ENCODE measurements around the gene MAPK14. TPM values are rescaled to one million over a fixed set of nuclear protein-coding genes. Genes with fewer than 3 reads are reported as not detected.

Gene MAPK14
- total RNA-seq, 1 donor from 2014 or later: 67.9 TPM

GRCh38 chr6:36138667-36139066 lies 111.1 kb downstream of the MAPK14 start:
- no peak for DNase-seq

GRCh38 chr6:36139431-36139830 lies 111.8 kb downstream of the MAPK14 start:
- peak; percentile 64 for DNase-seq

- peak; percentile 52 for DNase-seq
These were observed 112.5 kb downstream of the MAPK14 start for GRCh38 chr6:36139991-36140710.

GRCh38 chr6:36141091-36141490 lies 113.5 kb downstream of the MAPK14 start:
- no peak for DNase-seq

- no peak for DNase-seq
These were observed 114.4 kb downstream of the MAPK14 start for GRCh38 chr6:36141961-36142360.

GRCh38 chr6:36142971-36143838 lies 115.6 kb downstream of the MAPK14 start:
- DNase-seq: no peak

- no peak for DNase-seq
These were observed 117.9 kb downstream of the MAPK14 start for GRCh38 chr6:36145495-36145894.

- DNase-seq: no peak
These were observed 119.7 kb downstream of the MAPK14 start for GRCh38 chr6:36147294-36147693.

- no peak for DNase-seq
These were observed 121.9 kb downstream of the MAPK14 start for GRCh38 chr6:36149476-36149875.

- no peak for DNase-seq
These were observed 122.7 kb downstream of the MAPK14 start for GRCh38 chr6:36150283-36150682.

GRCh38 chr6:36154286-36154685 lies 126.7 kb downstream of the MAPK14 start:
- peak; percentile 31 for DNase-seq

GRCh38 chr6:36155662-36156061 lies 128.1 kb downstream of the MAPK14 start:
- no peak for DNase-seq

GRCh38 chr6:36160147-36160760 lies 132.6 kb downstream of the MAPK14 start:
- DNase-seq: no peak

Other genes starting within 250 kb of the MAPK14 start
- not detected for gene CLPSL1, start 246.8 kb upstream of the MAPK14 start, total RNA-seq
- gene CLPS, start 230.5 kb upstream of the MAPK14 start, total RNA-seq: not detected
- gene LHFPL5, start 222.5 kb upstream of the MAPK14 start, total RNA-seq: not detected
- 28.1 TPM for gene SRPK1, start 106.7 kb upstream of the MAPK14 start, total RNA-seq
- gene SLC26A8, start 3.2 kb upstream of the MAPK14 start, total RNA-seq: not detected
- gene MAPK13, start 102.7 kb downstream of the MAPK14 start, total RNA-seq: 12.2 TPM
- 13.4 TPM for gene BRPF3, start 168.9 kb downstream of the MAPK14 start, total RNA-seq
- gene PNPLA1, start 242.3 kb downstream of the MAPK14 start, total RNA-seq: not detected